ENCODE measurements around the gene AEN. TPM values are rescaled to one million over a fixed set of nuclear protein-coding genes. Genes with fewer than 3 reads are reported as not detected.
"Not testable (repeated sequence)": the region's sequence is repeated elsewhere in the genome, so short reads cannot be mapped to it uniquely, and the experiment has no call there.

AEN gene
- total and polyA plus RNA-seq, 2 of the 8 experiments (the other 6 are each of a cell fraction or from before 2014, with no cell fraction given), result 112 to 122 TPM

DNA sequence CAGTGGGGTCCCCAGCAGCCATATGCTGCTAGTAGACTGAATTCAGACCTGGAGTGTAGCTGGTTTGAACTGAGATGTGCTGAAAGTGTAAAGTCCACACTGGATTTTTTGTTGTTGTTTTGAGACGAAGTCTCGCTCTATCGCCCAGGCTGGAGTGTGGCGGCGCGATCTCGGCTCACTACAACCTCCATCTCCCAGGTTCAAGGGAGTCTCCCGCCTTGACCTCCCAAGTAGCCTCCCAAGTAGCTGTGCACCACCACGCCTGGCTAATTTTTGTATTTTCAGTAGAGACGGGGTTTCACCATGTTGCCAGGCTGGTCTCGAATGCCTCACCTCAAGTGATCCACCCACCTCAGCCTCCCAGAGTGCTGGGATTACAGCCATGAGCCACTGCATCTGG, 21.4 kb downstream of the AEN start:
- H4K91ac ChIP-seq (replicated peaks; ENCODE audit: insufficient read length, low read length); H3K14ac ChIP-seq (ENCODE audit: insufficient read length); H2AFZ ChIP-seq (ENCODE audit: low read length); H3K79me1 ChIP-seq (ENCODE audit: low read depth, low read length); H2BK12ac ChIP-seq (ENCODE audit: low read depth, low read length); FAIRE-seq; H2BK5ac ChIP-seq (ENCODE audit: low read depth, low read length); H4K8ac ChIP-seq (ENCODE audit: extremely low read depth, insufficient read depth, low read length); H3K27me3 ChIP-seq (replicated peaks in 1 of 4; ENCODE audit: control insufficient read depth in 3 of 4, extremely low read depth in 1 of 4, insufficient read depth in 3 of 4, low read length in 3 of 4); POLR2A ChIA-PET (ENCODE audit: partially characterized antibody); H2BK15ac ChIP-seq (ENCODE audit: low read length); H4K5ac ChIP-seq (ENCODE audit: insufficient read length, low read depth, low read length); DNase-seq (ENCODE audit: low read depth in 1 of 2, low spot score in 2 of 2); H3K9ac ChIP-seq (replicated peaks in 1 of 4; ENCODE audit: extremely low read depth in 1 of 4, low read depth in 3 of 4, low read length in 3 of 4); H2AK5ac ChIP-seq (ENCODE audit: low read depth, low read length); H3K4me2 ChIP-seq (ENCODE audit: insufficient read depth in 1 of 2, low read depth in 2 of 2, low read length in 2 of 2); H3K4me3 ChIP-seq (ENCODE audit: extremely low read depth in 1 of 4, insufficient read depth in 2 of 4, low read depth in 3 of 4, low read length in 4 of 4); H3K9me3 ChIP-seq (ENCODE audit: insufficient read depth in 2 of 2, low read depth in 1 of 2, low read length in 1 of 2); H2BK120ac ChIP-seq (replicated peaks; ENCODE audit: low read depth, low read length); H3K36me3 ChIP-seq (ENCODE audit: control insufficient read depth in 2 of 4, insufficient read depth in 4 of 4, low read length in 3 of 4); H3K79me2 ChIP-seq (ENCODE audit: control insufficient read depth in 1 of 2, insufficient read depth in 2 of 2, low read length in 2 of 2); H3K56ac ChIP-seq (replicated peaks; ENCODE audit: insufficient read length, low read depth, low read length); H3K23ac ChIP-seq (ENCODE audit: insufficient read length); H4K20me1 ChIP-seq (replicated peaks in 1 of 2; ENCODE audit: control insufficient read depth in 1 of 2, insufficient read depth in 2 of 2, low read length in 2 of 2); H3K23me2 ChIP-seq (ENCODE audit: low read depth, low read length); H3K18ac ChIP-seq (ENCODE audit: extremely low read depth, low read length); H2BK20ac ChIP-seq (ENCODE audit: low read length); H3K4ac ChIP-seq (replicated peaks; ENCODE audit: insufficient read length, low read depth, low read length); H3K27ac ChIP-seq (ENCODE audit: low read depth, low read length): not testable (repeated sequence)
- CTCF ChIA-PET (ENCODE audit: partially characterized antibody), result interaction anchor here (1.0 to 1.4 kb wide), 2 partner anchors 61 to 195 kb away, joined by 3 to 5 read pairs; no protein-coding TSS in a partner anchor
- 95% methylated on average over 11 of the region's 11 CpGs; no CpG with 5 or more reads in 1 of the 2 experiments for WGBS, 2 experiments (ENCODE audit: extremely low coverage in 1 of 2, insufficient coverage in 1 of 2, insufficient read length in 1 of 2, insufficient replicate concordance in 2 of 2, low coverage in 1 of 2, low lambda C conversion rate in 2 of 2, missing lambda C conversion rate in 1 of 2)
- peaks cover 5 to 14% (median 13%) of the 10 kb centered on the region in 4 experiments for H3K4me1 ChIP-seq (replicated peaks in 1 of 4; ENCODE audit: control insufficient read depth in 3 of 4, insufficient read depth in 4 of 4, low read length in 3 of 4)
